GM21723 (cell line): ENCODE results near the gene HLA-DRA.

Experiments
- ATAC-seq: cut with Tn5 transposase; IDR thresholded peaks from one replicate; pipeline ENCODE4 v1.9.1; 2021; ENCODE audit warnings: mild to moderate bottlenecking, moderate library complexity; ENCODE audit not compliant: unreplicated experiment

The HLA-DRA gene

DNA sequence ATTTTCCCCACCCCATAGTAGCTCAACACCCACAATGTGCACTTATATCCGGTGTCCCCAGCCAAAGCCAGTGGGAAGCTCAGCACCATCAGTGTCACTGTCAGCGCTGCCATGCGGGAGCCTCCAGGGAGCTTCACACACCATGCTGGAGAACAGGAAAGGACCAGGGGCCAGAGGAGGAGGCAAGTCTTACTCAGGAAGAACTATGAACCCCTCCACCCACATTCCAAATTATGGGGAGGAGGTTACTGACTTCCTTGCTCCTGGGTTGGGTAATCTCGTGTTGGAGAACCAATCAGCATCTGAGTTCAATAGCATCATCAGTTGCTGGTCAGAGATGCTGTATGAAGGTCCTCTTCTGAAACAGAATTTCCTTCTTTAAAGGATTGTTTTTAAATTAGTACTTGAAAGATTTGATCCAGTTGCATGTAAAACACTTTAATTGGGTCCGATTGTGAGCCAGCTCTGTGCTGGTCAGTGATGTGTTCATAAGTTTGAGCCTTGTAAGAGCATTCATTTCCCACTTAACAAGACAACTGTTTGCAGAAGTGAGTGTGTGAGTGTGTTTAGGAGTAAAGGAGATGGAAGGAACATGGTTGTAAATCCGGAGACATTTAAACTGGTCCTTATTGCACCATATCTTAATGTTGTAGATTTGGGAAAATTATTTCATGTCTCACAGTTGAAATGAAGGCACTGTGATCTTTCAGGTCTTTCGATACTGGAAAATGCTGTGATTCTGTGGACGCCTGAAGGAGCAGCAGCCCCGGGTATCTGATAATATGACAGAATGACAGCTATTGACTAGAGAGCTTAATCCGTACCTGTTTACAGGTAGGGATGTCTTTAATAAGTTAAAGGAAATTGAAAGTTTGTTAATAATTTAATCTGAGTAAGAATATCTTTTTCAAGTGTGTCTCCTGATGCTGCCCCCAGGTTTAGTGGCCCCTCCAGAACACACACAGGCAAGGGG is 34.0 kb downstream of the HLA-DRA start:
- ATAC-seq: peak; percentile 95

DNA sequence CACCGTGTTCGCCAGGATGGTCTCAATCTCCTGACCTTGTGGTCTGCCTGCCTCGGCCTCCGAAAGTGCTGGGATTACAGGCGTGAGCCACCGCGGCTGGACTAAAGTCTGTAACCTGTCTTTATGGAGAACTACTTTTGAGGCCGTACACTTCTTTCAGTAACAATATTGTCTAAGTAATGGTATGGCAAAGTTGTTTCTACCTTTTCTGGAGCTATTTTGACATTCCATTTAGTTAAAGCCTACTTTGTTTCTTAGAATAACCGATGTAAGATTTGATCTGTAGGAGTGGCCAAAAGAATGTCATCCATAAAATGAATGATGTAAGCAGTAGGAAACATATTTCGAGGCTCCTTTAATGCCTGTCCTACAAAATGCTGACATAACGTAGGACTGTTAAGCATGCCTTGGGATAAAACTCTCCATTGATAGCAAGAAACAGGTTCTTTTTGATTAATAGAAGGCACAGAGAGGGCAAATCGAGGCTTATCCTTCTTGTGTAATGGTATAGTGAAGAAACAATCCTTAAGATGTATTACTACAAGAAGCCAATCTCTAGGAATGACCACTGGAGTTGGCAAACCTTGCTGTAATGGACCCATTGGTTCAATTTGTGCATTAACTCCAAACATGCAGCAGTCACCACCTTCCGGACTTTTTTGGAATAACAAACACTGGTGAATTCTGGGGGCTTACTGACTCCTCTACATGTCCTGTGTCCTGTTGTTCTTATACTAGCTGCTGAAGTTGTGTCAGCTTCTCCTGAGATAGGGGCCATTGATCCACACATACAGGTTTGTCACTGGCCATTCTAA is 35.9 kb downstream of the HLA-DRA start:
- ATAC-seq: no peak

DNA sequence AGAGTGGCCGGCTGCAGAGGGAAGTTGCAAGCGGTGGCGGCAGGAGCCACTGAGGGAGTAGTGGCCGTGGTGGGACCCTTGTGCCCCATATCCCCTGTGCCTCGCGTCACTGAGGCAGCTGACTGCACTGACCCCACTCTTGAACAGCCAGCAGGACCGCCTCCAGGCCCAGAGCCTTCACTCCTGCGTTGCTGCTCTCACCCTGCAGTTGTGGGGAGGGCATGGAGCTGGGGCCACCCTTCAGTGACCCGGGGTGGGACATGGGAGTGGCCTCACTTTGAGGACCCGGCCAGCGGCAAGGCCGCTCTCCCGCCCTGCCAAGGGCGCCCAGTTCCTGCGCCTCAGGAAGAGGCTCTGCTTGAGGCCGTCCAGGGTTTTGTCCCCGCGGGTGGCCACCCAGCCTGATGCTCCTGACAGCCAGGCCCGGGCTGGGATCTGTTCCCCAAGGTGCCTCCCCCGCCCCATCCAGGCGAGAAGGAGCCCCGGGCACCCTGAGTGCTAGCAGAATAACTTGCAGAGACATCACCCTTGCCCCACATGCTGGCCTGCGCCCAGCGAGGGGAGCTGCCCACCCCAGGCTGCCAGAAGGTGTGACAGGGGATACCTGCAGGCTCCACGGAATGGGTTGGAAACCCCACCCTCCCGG is 44.4 kb downstream of the HLA-DRA start:
- no peak for ATAC-seq

DNA sequence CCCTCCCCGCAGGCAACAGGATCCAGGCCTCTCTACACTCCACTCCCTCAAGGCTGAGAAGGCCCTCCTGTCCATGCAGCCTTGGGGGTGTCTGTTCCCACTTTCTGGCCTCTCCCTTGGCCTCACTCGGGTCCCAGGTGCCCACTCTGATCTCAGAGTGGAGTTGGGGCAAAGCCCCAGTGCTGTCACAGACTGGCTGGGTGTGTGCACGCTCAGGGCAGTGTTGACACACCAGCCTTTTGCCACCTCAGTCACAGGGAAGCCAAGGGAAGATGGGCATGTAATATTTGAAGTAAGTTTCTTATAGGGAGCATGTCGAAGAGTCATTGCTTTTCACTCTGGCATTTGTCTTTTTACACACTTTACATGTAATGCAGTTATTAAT is 44.9 kb downstream of the HLA-DRA start:
- no peak for ATAC-seq

DNA sequence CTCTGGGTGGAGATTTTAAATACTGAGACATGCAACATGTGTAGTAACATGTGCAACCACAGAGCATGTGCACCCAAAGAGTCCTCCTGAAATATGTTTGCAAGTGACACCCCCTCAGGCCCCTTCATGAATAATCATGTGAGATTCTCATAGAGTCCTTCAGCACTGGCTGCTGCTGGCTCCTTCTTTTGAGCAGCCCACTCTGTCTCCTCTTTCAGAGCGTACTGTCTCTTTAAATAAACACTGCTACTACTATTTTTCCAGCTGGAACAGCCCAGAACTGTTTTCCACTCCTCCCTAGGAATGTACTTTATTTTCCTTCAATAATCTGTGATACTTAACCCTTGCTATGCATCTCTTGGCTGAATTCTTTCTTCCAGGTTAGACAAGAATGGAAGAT is 48.4 kb downstream of the HLA-DRA start:
- no peak for ATAC-seq

DNA sequence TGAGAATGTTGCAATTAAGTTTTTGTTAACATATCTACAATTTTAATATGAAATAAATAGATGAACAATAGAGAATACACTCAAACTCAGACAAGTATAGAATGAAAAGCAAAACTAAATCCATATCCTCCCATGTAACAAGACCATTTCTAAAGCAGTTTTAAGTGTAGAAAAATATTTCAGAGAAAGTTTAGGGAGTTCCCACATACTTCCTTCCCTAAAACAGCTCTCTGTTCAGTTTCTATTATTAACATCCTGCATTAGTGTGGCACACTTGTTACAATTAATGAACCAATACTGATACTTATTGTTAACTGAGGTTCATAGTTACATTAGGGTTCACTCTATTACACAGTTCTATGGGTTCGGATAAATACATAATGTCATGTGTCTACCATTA is 52.0 kb downstream of the HLA-DRA start:
- no peak for ATAC-seq

DNA sequence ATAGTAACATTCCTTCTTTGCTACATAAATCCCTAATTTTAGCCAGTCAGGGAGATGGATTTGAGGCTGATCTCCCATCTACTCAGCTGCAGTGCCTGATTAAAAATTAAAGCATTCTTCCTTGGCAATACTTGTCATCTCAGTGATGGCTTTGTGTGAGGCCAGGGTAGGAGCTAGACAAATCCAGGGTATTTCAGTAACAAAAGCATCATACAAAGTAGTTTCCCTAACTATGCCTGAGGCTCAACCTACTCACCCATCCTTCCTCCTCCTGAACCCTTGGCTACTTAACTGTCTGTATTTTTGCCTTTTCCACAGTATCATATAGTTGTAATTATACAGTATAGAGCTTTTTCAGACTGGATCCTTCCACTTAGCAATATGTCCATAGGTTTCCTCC is 52.7 kb downstream of the HLA-DRA start:
- no peak for ATAC-seq
